CD4-positive, alpha-beta T cell treated with Interleukin-12 subunit alpha and Interleukin-12 subunit beta, for 1 hour (primary cell): ENCODE results near the gene COL8A1.
A peak's percentile ranks its signal among the peaks of the same experiment; 100 is the strongest.
"Not testable (repeated sequence)": the region's sequence is repeated elsewhere in the genome, so short reads cannot be mapped to it uniquely, and the experiment has no call there.

Experiments
- DNase-seq: peaks from one replicate; pipeline ENCODE4 v3.0.0-alpha.2; 2020

The COL8A1 gene

GRCh38 chr3:99817047-99817436 lies 178.6 kb downstream of the COL8A1 start:
- DNase-seq: no peak

- DNase-seq: peak; percentile 94
Observed at GRCh38 chr3:99817437-99818240, 179.2 kb downstream of the COL8A1 start, which contains the start of gene CMSS1. CMSS1 (plus strand) TSS chr3:99817862.

- no peak for DNase-seq
Observed at GRCh38 chr3:99818818-99819217, 180.4 kb downstream of the COL8A1 start.

GRCh38 chr3:99823723-99824711 lies 185.6 kb downstream of the COL8A1 start:
- DNase-seq: no peak

- DNase-seq: no peak
Observed at GRCh38 chr3:99825004-99825640, 186.7 kb downstream of the COL8A1 start.

- no peak for DNase-seq
Observed at GRCh38 chr3:99829844-99830243, 191.4 kb downstream of the COL8A1 start.

GRCh38 chr3:99833617-99834205 lies 195.3 kb downstream of the COL8A1 start:
- DNase-seq: no peak

GRCh38 chr3:99834211-99834957 lies 196.0 kb downstream of the COL8A1 start:
- DNase-seq: no peak

GRCh38 chr3:99836681-99837080 lies 198.3 kb downstream of the COL8A1 start:
- no peak for DNase-seq

GRCh38 chr3:99837715-99838114 lies 199.3 kb downstream of the COL8A1 start:
- DNase-seq: no peak

- DNase-seq: no peak
Observed at GRCh38 chr3:99838755-99839154, 200.4 kb downstream of the COL8A1 start.

- DNase-seq: no peak
Observed at GRCh38 chr3:99839613-99840012, 201.2 kb downstream of the COL8A1 start.

GRCh38 chr3:99841949-99842348 lies 203.6 kb downstream of the COL8A1 start:
- DNase-seq: not testable (repeated sequence)

- DNase-seq: no peak
Observed at GRCh38 chr3:99842826-99843589, 204.6 kb downstream of the COL8A1 start.

- DNase-seq: no peak
Observed at GRCh38 chr3:99843590-99844258, 205.3 kb downstream of the COL8A1 start.

GRCh38 chr3:99845331-99845730 lies 206.9 kb downstream of the COL8A1 start:
- no peak for DNase-seq

GRCh38 chr3:99845999-99846398 lies 207.6 kb downstream of the COL8A1 start:
- DNase-seq: no peak

- no peak for DNase-seq
Observed at GRCh38 chr3:99846477-99847160, 208.2 kb downstream of the COL8A1 start.

- DNase-seq: no peak
Observed at GRCh38 chr3:99848433-99848832, 210.0 kb downstream of the COL8A1 start.
